Keratinocyte (primary cell): ENCODE measurements around the gene TTC4.

Experiments
- CTCF ChIP-seq, 3 experiments: IDR thresholded peaks in 1 of 3; conservative IDR thresholded peaks in 1 of 3; optimal IDR thresholded peaks in 1 of 3; 2 replicates in 2 of 3; 3 replicates in 1 of 3; pipeline versions ENCODE3 to v1.5.1; 2011; ENCODE audit warnings: low read length in 3 of 3, mild to moderate bottlenecking in 3 of 3, moderate library complexity in 2 of 3, control low read depth in 1 of 3, inconsistent platforms in 1 of 3; ENCODE audit not compliant: insufficient read depth in 2 of 3; ENCODE audit errors: extremely low read depth in 1 of 3
- EZH2 ChIP-seq: IDR thresholded peaks from one replicate; pipeline ENCODE4 v1.6.1; 2012; ENCODE audit warnings: inconsistent platforms, mild to moderate bottlenecking, low read length, moderate library complexity

- TF ChIP-seq CTCF (optimal IDR thresholded peaks at IDR 0.05 in 1 of 3, IDR thresholded peaks at IDR 0.05 in 1 of 3, conservative IDR thresholded peaks at IDR 0.05 in 1 of 3; ENCODE audit: extremely low read depth in 1 of 3, insufficient read depth in 2 of 3, low read length in 3 of 3) (no peak), EZH2 (no peak)
Observed at GRCh38 chr1:54736685-54737084, 21.0 kb downstream of the TTC4 start.
